Diencephalon (tissue), 1 donor: ENCODE results near the gene SPOPL. TPM values are rescaled to one million over a fixed set of nuclear protein-coding genes. Genes with fewer than 3 reads are reported as not detected.

Experiments
- total RNA-seq: library from RNA; depleted of rRNA; stranded (reverse); fragments of >200 nt; gene quantifications from one replicate; pipeline ENCODE4 v1.2.3, GENCODE V29; 2014

The SPOPL gene
- 30.2 TPM for total RNA-seq

DNA sequence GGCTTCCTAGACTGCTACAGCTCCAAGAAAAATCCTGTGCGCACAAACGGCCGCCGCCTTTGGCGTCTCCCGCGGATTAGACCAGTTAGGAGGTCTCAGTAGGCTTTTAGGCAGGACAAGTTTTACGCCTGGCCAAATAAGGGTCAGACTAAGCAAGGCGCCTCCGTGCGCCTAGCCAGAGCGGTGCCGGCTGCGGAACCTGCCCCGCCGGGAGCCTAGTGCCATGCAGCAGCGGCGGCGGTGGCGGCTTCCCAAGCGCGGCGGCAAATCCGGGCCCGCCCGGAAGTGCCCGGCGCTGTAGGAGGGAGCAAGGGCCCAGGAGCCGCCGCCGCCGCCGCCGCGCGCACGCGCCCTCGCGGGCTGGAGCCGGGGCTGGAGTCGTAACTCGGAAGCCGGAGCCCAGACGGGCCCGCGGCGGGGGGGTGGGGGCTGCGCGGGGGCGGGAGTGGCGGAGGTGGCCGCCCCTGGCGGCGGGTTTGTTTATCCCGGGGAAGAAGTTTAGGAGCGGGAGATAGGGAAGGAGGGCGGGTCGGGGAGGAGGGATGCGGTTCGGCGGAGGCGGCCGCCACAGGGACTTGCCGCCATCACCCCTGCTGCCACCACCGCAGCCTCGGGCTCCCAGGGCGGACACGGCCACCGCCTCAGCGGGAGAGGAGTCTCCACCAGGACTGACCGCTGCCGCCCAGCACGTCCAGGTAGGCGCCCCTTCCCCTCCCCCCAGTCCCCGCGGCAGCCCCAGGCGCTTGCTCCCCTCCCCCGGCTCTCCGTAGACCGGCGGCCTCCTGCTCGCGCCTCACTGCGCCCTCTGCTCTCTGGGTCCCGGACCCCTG, at the start of gene SPOPL:
SPOPL (plus strand) TSS at position 346 of the 830 bp plus-strand sequence. CDS start 48,447 bp downstream, outside the sequence.

